Fibroblast of pulmonary artery (primary cell): ENCODE data around the gene AQP1.

ENCODE experiments used
- DNase-seq: peaks from one replicate; pipeline ENCODE4 v3.0.0-alpha.2; 2010; ENCODE audit warnings: low read depth
- H3K4me3 ChIP-seq: replicated peaks from 2 replicates; pipeline ENCODE4 v1.5.1; 2011; ENCODE audit warnings: low read depth, mild to moderate bottlenecking, control low read depth, low read length, moderate library complexity
- TF ChIP-seq, protein P1 (sequence below): IDR thresholded peaks from 2 replicates; pipeline ENCODE4 v1.5.1; 2011; ENCODE audit warnings: mild to moderate bottlenecking, control low read depth, low read length, inconsistent platforms; ENCODE audit errors: missing control alignments

The AQP1 gene

GRCh38 chr7:30904561-30904960, 7.1 kb upstream of the AQP1 start:
- TF ChIP-seq, protein P1, sequence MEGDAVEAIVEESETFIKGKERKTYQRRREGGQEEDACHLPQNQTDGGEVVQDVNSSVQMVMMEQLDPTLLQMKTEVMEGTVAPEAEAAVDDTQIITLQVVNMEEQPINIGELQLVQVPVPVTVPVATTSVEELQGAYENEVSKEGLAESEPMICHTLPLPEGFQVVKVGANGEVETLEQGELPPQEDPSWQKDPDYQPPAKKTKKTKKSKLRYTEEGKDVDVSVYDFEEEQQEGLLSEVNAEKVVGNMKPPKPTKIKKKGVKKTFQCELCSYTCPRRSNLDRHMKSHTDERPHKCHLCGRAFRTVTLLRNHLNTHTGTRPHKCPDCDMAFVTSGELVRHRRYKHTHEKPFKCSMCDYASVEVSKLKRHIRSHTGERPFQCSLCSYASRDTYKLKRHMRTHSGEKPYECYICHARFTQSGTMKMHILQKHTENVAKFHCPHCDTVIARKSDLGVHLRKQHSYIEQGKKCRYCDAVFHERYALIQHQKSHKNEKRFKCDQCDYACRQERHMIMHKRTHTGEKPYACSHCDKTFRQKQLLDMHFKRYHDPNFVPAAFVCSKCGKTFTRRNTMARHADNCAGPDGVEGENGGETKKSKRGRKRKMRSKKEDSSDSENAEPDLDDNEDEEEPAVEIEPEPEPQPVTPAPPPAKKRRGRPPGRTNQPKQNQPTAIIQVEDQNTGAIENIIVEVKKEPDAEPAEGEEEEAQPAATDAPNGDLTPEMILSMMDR, result no peak
- no peak overlapping the region for H3K4me3 ChIP-seq
- DNase-seq, result no peak

DNA sequence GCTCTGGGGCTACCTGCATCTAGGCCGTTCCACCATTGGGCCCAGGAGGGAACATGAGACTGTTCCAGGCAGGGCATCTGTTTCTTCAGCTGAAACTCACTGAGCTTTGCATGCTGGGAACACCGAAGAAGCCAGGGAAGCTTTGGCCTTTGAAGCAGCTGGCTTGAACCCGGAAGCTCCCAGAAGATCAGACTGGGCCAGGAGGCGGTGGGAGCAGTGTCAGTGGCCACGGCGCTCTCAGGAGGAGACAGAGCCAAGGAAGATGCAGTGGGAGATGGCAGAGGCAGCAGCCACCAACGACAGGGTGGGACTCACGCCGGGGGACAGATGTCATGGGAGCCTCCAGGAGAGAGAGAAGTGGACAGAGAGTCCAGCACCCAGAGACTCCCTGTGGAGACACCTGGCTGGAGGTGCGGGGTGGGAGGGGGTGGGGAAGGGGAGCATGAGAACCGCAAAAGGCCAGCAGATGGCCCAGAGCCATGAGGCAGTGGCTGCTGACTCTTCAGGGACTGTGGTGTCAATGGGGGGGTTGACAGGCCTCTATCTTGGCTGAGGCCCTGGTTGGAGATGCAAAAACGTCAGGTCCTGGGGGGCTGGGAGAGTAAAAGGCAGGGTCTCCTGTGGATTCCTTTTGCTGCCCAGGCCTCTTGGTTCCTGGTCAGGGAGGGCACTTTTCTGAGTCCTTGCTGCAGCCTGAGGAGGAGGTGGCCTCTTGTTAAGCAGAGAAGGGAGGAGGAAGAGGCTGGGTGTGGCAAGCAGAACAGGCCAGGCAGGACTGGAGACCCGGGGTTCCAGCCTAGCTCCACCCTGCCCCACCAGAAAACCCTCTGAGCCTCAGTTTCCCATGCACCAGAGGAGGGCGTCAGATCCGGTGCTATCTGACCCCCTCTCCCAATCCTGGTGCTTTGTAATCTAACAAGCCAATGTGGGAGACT, 6.3 kb upstream of the AQP1 start:
- H3K4me3 ChIP-seq, result no peak overlapping the region
- TF ChIP-seq, protein P1, result no peak
- DNase-seq, result no peak

DNA sequence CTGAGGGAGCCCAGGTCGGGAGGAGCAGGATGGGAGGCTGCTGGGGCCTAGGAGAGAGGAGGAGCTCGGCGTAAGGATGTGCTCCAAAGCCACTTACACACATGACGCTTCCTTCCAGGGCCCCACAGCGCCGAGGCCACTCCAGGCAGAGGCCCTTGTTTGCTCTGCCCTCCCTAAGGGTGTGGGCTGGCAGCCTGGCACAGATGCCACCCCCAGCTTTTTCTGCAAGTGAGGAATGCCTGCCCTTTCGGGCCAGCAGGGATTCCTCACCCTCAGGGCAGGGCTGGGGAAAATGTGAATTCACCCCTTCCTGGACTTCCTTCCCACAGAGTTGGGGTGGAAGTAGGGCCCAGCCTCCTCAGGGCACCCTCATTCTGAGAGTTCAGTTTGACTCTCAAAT, 5.6 kb upstream of the AQP1 start:
- DNase-seq, result no peak
- TF ChIP-seq, protein P1, result no peak
- no peak overlapping the region for H3K4me3 ChIP-seq

- H3K4me3 ChIP-seq, result no peak overlapping the region
- peak; percentile 6 for DNase-seq
- TF ChIP-seq, protein P1, result no peak
Measured at GRCh38 chr7:30906515-30907240, 5.0 kb upstream of the AQP1 start.

DNA sequence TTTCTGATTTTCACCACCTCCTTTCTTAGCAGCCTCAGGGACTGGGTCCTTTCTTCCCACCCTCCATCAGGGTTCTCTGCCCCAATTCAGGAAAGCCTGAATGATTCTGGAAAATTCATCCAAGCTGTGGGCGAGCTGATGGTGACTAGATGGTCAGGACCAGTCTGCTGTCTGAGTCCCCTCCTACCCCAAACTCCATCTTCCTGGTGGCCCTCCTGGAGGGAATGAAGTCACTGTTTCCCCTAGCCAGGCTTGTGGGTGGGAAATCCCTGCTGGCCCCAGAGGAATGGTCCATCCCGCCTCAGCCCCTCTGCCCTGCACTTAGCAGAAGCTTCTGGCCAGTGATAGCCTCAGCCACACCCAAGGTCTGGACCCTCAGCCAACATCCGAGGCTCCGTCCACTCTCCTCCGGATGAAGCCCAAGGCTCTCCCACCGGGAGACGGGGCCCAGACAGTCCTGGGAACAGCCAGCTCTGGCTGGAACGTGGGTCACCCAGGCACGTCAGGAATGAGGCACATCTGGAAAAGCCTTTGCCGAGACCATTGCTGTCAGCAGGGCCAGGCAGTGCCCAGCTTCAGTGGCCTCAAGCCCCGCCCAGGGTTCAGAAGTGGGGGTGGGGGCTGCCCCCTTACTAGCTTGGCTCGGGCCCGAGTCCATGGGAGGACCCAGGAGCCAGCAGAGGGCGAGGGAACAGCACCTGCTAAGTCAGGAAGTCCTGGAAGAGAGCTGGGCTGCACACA, 4.0 kb upstream of the AQP1 start:
- H3K4me3 ChIP-seq, result no peak overlapping the region
- no peak for DNase-seq
- TF ChIP-seq, protein P1, result no peak

GRCh38 chr7:30908681-30909080, 3.0 kb upstream of the AQP1 start:
- no peak for DNase-seq
- TF ChIP-seq, protein P1, result no peak
- H3K4me3 ChIP-seq, result no peak overlapping the region
